Activated CD4-positive, alpha-beta memory T cell treated with anti-CD3 and anti-CD28 coated beads for 36 hours (primary cell): ENCODE results near the gene DPF3. TPM values are rescaled to one million over a fixed set of nuclear protein-coding genes. Genes with fewer than 3 reads are reported as not detected.
A peak's percentile ranks its signal among the peaks of the same experiment; 100 is the strongest.

Source experiments
- CTCF ChIA-PET: fragments of 350-600 bp; sonication (Branson Sonifier 250); formaldehyde crosslinking; loops from one replicate; lab custom pipeline; 2021; ENCODE audit warnings: antibody characterized with exemption, inconsistent platforms; lab: Charles Lee
- POLR2A ChIA-PET: fragments of 350-600 bp; sonication (Branson Sonifier 250); formaldehyde crosslinking; loops from one replicate; lab custom pipeline; 2021; ENCODE audit warnings: antibody characterized with exemption; lab: Charles Lee
- DNase-seq: peaks from one replicate; pipeline ENCODE4 v3.0.0-alpha.2; 2020
- H3K27ac Mint-ChIP-seq: one replicate; pipeline ENCODE4 v1.8.0; 2021; ENCODE audit warnings: mixed read lengths
- H3K27me3 Mint-ChIP-seq: one replicate; pipeline ENCODE4 v1.8.0; 2021; ENCODE audit warnings: mixed read lengths
- H3K36me3 Mint-ChIP-seq: one replicate; pipeline ENCODE4 v1.8.0; 2021; ENCODE audit warnings: mixed read lengths
- H3K4me1 Mint-ChIP-seq: one replicate; pipeline ENCODE4 v1.8.0; 2021; ENCODE audit warnings: low read depth, mixed read lengths
- H3K4me3 Mint-ChIP-seq: one replicate; pipeline ENCODE4 v1.8.0; 2021; ENCODE audit warnings: mild to moderate bottlenecking, mixed read lengths
- H3K9me3 Mint-ChIP-seq: one replicate; pipeline ENCODE4 v1.8.0; 2021; ENCODE audit warnings: mixed read lengths
- intact Hi-C: fragments of 100-400 bp; cut with micrococcal nuclease; formaldehyde crosslinking; loops from one replicate; pipeline ENCODE4 v1.15.1; 2023
- total RNA-seq, 2 experiments: library from RNA; stranded (reverse); gene quantifications; one replicate each; pipeline ENCODE4 v1.2.3, GENCODE V29; 2021

The DPF3 gene
- total RNA-seq, 2 experiments from 2014 or later, result 0.24 to 0.39 TPM

- Mint-ChIP-seq H3K27me3 (no peaks in the 10 kb centered on the region), H3K4me1 (no peaks in the 10 kb centered on the region), H3K9me3 (no peaks in the 10 kb centered on the region), H3K27ac (no peak overlapping the region), H3K36me3 (no peaks in the 10 kb centered on the region), H3K4me3 (no peak overlapping the region)
- intact Hi-C loops, result no loop called here
- CTCF ChIA-PET, result no interaction called here
- POLR2A ChIA-PET, result no interaction called here
- peak; percentile 2 for DNase-seq
Observed at GRCh38 chr14:72605096-72605920, 288.6 kb downstream of the DPF3 start.

- Mint-ChIP-seq H3K27ac (no peak overlapping the region), H3K27me3 (no peaks in the 10 kb centered on the region), H3K4me3 (no peak overlapping the region), H3K4me1 (no peaks in the 10 kb centered on the region), H3K36me3 (no peaks in the 10 kb centered on the region), H3K9me3 (no peaks in the 10 kb centered on the region)
- ChIA-PET CTCF (no interaction called here), POLR2A (no interaction called here)
- DNase-seq, result no peak
- intact Hi-C loops, result no loop called here
Observed at GRCh38 chr14:72604133-72604532, 289.8 kb downstream of the DPF3 start.

GRCh38 chr14:72603639-72604038 is 290.3 kb downstream of the DPF3 start:
- H3K27me3 Mint-ChIP-seq, result no peaks in the 10 kb centered on the region
- no peak for DNase-seq
- intact Hi-C loops, result no loop called here
- H3K36me3 Mint-ChIP-seq, result no peaks in the 10 kb centered on the region
- H3K9me3 Mint-ChIP-seq, result no peaks in the 10 kb centered on the region
- POLR2A ChIA-PET, result no interaction called here
- no peaks in the 10 kb centered on the region for H3K4me1 Mint-ChIP-seq
- H3K4me3 Mint-ChIP-seq, result no peak overlapping the region
- H3K27ac Mint-ChIP-seq, result no peak overlapping the region
- CTCF ChIA-PET, result no interaction called here

- H3K36me3 Mint-ChIP-seq, result no peaks in the 10 kb centered on the region
- H3K27ac Mint-ChIP-seq, result no peak overlapping the region
- H3K4me1 Mint-ChIP-seq, result peaks cover under 1% of the 10 kb centered on the region
- peaks cover 4% of the 10 kb centered on the region for H3K27me3 Mint-ChIP-seq
- POLR2A ChIA-PET, result no interaction called here
- intact Hi-C loops, result no loop called here
- H3K9me3 Mint-ChIP-seq, result no peaks in the 10 kb centered on the region
- no peak for DNase-seq
- no peak overlapping the region for H3K4me3 Mint-ChIP-seq
- CTCF ChIA-PET, result no interaction called here
Observed at GRCh38 chr14:72600551-72601330, 293.2 kb downstream of the DPF3 start.

- H3K27ac Mint-ChIP-seq, result no peak overlapping the region
- H3K4me3 Mint-ChIP-seq, result no peak overlapping the region
- no peaks in the 10 kb centered on the region for H3K36me3 Mint-ChIP-seq
- ChIA-PET CTCF (no interaction called here), POLR2A (no interaction called here)
- H3K27me3 Mint-ChIP-seq, result peaks cover 10% of the 10 kb centered on the region
- peaks cover 10% of the 10 kb centered on the region for H3K4me1 Mint-ChIP-seq
- DNase-seq, result no peak
- H3K9me3 Mint-ChIP-seq, result no peaks in the 10 kb centered on the region
- intact Hi-C loops, result no loop called here
Observed at GRCh38 chr14:72599579-72600470, 294.1 kb downstream of the DPF3 start.

- no peak overlapping the region for H3K27ac Mint-ChIP-seq
- ChIA-PET CTCF (interaction anchor here (1.4 kb wide), 1 partner anchor 12 kb away, joined by 3 read pairs; no protein-coding TSS in a partner anchor), POLR2A (no interaction called here)
- DNase-seq, result no peak
- H3K9me3 Mint-ChIP-seq, result no peaks in the 10 kb centered on the region
- no peak overlapping the region for H3K4me3 Mint-ChIP-seq
- H3K27me3 Mint-ChIP-seq, result peaks cover 10% of the 10 kb centered on the region
- no peaks in the 10 kb centered on the region for H3K36me3 Mint-ChIP-seq
- intact Hi-C loops, result no loop called here
- H3K4me1 Mint-ChIP-seq, result peaks cover 23% of the 10 kb centered on the region
Observed at GRCh38 chr14:72598306-72598705, 295.6 kb downstream of the DPF3 start.

GRCh38 chr14:72597252-72598233 is 296.4 kb downstream of the DPF3 start:
- no peaks in the 10 kb centered on the region for H3K36me3 Mint-ChIP-seq
- POLR2A ChIA-PET, result no interaction called here
- peaks cover 16% of the 10 kb centered on the region for H3K27me3 Mint-ChIP-seq
- peaks cover 29% of the 10 kb centered on the region for H3K4me1 Mint-ChIP-seq
- CTCF ChIA-PET, result interaction anchor here (0.9 to 1.4 kb wide), 3 partner anchors 13 to 308 kb away, joined by 3 to 7 read pairs (median 3); no protein-coding TSS in a partner anchor
- no peak for DNase-seq
- no peaks in the 10 kb centered on the region for H3K9me3 Mint-ChIP-seq
- intact Hi-C loops, result no loop called here
- H3K4me3 Mint-ChIP-seq, result no peak overlapping the region
- no peak overlapping the region for H3K27ac Mint-ChIP-seq

- Mint-ChIP-seq H3K36me3 (no peaks in the 10 kb centered on the region), H3K4me1 (peaks cover 47% of the 10 kb centered on the region), H3K4me3 (no peak overlapping the region), H3K27me3 (peaks cover 21% of the 10 kb centered on the region), H3K27ac (peak overlapping the region; percentile 24), H3K9me3 (no peaks in the 10 kb centered on the region)
- CTCF ChIA-PET, result no interaction called here
- POLR2A ChIA-PET, result interaction anchor here (1.4 kb wide), 1 partner anchor 13 kb away, joined by 4 read pairs; no protein-coding TSS in a partner anchor
- intact Hi-C loops, result no loop called here
- DNase-seq, result no peak
Observed at GRCh38 chr14:72595152-72595862, 298.6 kb downstream of the DPF3 start.

GRCh38 chr14:72594099-72594901 is 299.6 kb downstream of the DPF3 start:
- peaks cover 21% of the 10 kb centered on the region for H3K27me3 Mint-ChIP-seq
- peak overlapping the region; percentile 13 for H3K27ac Mint-ChIP-seq
- peaks cover 53% of the 10 kb centered on the region for H3K4me1 Mint-ChIP-seq
- ChIA-PET CTCF (no interaction called here), POLR2A (interaction anchor here (1.4 kb wide), 1 partner anchor 12 kb away, joined by 4 read pairs; no protein-coding TSS in a partner anchor)
- intact Hi-C loops, result loop anchor here (1.0 to 5.0 kb wide), 3 partner anchors 57 to 298 kb away; partner anchors contain the start of gene DPF3
- no peaks in the 10 kb centered on the region for H3K36me3 Mint-ChIP-seq
- DNase-seq, result peak; percentile 63
- peak overlapping the region; percentile 12 for H3K4me3 Mint-ChIP-seq
- peaks cover 3% of the 10 kb centered on the region for H3K9me3 Mint-ChIP-seq

GRCh38 chr14:72591391-72591790 is 302.5 kb downstream of the DPF3 start:
- intact Hi-C loops, result loop anchor here (5.0 kb wide), 2 partner anchors 54 to 301 kb away; partner anchors contain the start of gene DPF3
- ChIA-PET POLR2A (no interaction called here), CTCF (no interaction called here)
- Mint-ChIP-seq H3K27me3 (peaks cover 21% of the 10 kb centered on the region), H3K4me3 (no peak overlapping the region), H3K4me1 (peaks cover 53% of the 10 kb centered on the region), H3K27ac (no peak overlapping the region), H3K9me3 (peaks cover 3% of the 10 kb centered on the region), H3K36me3 (no peaks in the 10 kb centered on the region)
- DNase-seq, result no peak
